ELF-1 (cell line): ENCODE results near the gene CAPN5.

Source experiments
- DNase-seq: peaks from one replicate; pipeline ENCODE4 v3.0.0-alpha.2; 2016; ENCODE audit warnings: low read depth, low spot score

CAPN5 gene

DNA sequence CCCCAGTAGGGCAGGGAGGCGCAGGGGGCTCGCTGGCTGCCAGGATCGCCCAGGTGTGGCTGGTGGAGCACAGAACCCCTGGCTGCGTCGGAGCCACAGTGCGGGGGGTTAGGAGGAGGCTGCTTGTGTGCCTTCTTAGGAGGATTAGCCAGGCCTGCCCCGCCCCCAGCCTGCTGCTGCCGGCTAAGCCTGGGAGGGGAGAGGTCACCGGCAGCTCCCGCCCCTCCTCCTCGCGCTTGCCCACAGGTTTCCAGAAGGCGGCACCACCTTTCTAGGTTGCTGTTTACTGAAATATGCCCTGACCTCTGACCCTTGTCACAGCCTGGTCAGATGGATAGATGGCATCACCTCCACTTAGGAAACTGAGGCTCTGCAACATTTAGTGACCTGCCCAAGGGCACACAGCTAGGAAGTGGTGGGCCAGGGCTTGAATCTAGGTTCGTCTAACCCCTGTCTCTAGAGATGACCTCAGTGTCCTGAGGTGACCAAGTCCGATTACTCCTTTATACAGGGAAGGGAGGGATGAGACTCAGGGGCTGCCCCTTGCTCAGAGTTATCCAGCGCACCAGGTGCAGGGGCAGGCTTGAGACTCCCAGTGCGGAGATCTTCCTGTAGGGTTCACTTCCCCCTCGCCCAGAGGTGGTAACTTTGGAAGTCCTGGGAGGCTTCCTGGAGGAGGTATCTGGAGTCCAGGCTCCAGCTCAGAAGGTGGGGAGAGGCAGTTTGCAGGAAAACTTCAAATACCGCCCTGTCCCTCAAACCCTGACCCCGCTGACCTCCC lies 105.3 kb downstream of the CAPN5 start:
- DNase-seq = peak; percentile 91

DNA sequence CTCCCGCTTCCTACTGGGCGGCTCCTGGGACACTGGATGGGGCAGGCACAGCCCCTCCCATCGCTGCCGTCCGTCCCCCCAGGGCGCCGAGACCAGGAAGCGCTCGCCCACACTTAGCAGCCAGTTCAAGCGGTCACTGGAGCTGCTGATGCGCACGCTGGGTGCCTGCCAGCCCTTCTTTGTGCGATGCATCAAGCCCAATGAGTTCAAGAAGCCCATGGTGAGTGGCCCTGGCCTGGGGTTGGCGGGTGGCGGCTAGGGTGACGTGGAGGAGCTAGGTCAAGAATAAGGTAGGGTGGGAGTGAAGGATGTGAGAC lies 105.9 kb downstream of the CAPN5 start:
- DNase-seq = no peak

DNA sequence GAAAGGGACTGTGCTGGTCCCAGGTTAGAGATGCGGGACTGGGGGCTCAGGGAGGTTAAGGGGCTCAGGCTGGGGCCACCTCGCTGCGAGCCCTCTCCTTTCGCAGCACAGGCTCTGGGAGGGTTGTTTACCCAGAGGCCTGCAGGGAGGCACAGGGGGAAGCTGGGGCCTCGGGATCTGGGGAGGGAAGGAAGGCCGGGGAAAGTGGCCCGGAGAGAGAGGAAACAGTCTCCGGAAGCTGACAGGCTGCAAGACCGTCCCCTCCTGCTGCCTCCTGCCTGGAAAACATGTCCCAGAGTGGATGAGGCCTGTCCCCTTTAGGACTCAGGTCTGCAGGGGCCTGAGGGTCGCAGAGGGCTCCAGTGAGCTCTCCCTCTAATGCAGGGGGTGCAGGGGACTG lies 106.7 kb downstream of the CAPN5 start:
- no peak for DNase-seq

DNA sequence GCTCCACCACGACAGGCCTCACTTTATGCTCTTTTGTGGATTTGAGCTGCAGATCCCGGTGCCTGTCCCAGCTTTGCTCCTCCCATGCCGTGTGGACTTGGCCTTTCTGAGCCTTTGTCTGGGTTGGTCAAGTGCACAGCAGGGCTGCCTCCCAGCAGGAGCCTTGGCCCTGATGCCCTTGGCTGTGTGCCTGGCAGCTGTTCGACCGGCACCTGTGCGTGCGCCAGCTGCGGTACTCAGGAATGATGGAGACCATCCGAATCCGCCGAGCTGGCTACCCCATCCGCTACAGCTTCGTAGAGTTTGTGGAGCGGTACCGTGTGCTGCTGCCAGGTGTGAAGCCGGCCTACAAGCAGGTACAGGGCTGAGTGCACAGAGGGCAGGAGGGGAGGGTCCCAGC lies 107.8 kb downstream of the CAPN5 start:
- no peak for DNase-seq

DNA sequence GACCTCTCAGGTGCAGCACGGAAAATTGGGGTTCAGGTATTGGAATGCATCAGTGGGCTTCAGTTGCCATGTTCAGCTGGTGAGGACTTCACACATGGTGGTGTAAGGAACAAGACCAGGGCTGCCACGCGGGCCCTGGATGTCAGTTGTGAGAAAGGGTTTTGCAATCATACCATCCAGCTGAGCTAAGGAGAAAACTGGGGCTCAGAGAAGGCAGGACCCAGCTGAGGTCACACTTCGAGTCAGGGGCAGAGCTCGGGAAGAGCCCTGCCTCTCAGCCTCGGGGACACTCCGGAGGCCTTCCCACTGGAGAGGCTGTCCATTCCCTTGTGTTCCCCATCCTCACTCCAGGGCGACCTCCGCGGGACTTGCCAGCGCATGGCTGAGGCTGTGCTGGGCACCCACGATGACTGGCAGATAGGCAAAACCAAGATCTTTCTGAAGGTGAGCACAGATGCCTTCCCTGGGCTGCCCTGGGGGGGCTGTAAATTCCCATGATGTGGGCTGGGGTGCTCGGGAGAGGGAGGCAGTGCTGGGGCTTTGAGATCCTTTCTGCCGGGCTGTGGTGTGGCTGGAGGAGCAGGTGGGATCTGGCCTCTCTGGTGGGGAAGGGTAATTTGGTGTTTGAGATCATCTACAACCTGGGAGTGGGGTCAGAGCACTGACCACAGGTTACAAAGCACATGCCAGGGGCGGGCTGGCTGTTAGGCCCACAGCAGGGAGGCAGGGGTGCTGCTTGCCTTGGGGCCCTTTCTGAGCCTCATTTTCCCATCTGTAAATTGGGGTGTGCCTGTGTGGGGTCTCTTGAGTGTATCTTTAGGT lies 108.5 kb downstream of the CAPN5 start:
- DNase-seq = peak; percentile 23
